Stimulated activated naive CD4-positive, alpha-beta T cell treated with Interleukin-2 at 50 U/mL for 16 hours (primary cell): Measurements from ENCODE around the gene SPACA1.

Source experiments
- DNase-seq: peaks from one replicate; lab custom pipeline; 2025; lab: John Stamatoyannopoulos, UW

SPACA1 gene

DNA sequence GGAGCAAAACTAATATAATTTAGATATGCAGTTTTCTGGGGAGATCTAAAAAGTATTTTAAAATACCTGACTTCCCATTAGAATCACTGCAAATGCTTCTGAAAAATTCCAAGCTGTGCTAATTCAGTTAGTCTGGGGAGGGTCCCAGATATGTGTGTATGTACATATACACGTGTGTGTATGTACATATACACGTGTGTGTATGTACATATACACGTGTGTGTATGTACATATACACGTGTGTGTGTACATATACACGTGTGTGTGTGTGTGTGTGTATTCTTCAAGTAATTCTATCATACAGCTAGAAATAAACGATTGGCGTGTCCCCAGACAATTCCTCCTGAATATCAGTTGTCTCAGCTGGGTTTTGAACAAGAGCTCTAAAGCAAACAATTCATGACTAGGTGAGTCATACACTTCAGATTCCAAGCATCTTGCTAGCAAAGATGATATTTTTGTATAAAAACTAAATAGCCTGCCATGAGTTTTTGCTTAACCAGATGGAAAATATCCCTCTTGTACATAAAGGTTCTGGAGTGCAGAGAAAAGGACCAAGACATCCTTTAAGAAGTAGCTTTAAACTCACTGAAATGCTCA, 58.2 kb downstream of the SPACA1 start:
- DNase-seq, result no peak

DNA sequence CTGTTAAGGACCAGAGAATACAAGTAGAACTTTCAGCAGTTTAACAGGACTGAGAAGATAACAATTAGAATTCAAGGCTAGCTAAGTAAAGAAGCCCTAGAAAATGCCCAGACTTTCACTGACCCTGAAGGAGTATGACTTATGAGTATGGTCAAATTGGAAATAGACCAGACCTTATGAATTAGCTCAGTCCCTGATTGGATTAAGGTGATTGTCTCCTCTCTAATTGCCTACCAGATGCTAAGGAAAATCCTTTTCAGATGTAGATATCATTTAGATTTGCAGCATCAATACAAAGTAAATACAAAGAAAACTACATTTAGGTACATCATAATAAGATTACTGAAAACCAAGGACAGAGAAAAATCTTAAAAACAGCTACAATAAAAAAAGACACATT, 59.6 kb downstream of the SPACA1 start:
- DNase-seq, result no peak

DNA sequence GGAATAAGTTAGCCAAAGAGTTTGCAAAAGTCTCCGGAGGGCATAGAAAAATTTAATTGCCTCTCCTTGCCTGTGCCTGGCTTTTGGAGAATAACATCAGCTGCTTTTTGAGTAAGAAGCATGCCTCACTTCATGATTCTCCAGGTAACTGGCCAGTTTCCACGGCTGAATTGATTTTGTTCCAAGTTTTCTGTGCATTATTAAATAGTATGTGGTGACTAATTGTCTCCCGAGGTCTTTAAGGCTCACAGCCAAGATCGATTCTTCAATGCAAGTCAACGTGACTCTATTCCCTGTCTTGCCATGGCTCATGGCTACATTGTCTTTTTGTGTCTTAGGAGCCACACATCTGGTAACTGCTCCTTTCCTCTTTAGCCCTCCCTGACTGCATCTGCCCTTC, 64.3 kb downstream of the SPACA1 start:
- no peak for DNase-seq

DNA sequence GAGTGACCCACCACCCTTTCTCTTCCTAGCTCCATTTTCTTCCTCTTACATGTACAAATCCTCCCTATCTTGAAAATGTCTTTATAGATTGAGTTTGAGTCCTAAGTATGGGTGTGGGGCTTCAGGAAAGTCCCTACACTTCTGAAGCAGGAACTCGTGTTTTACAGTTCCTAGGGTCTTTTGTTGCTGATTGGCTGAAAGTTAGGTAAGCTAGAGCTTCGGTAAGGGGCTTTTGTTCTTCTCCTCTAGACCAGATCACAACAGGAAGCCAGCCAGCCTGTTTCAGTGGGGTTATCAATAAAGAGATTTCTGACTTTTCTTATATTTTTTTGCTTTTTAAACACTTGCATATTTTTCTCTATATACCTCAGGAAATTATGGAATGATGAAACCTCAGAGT, 67.2 kb downstream of the SPACA1 start:
- DNase-seq, result no peak

DNA sequence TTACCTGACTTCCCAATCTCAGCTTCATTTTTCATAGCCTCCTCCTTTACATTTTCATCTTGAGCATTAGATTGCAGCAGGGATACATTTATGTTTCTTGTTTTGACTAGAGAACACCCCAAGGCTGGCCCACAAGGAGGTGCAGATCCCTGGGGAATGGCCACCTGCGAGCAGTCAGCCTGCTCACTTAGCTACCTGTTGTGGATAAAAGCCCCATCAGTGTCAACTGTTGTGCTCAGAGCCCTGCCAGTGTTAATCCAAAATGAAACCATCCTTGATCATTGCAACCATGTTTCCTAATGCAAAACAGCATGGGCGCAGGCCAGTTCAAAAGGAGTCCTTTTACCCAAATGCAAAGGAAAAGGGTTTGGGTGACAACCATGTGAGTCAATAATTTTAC, 67.7 kb downstream of the SPACA1 start:
- DNase-seq, result no peak

DNA sequence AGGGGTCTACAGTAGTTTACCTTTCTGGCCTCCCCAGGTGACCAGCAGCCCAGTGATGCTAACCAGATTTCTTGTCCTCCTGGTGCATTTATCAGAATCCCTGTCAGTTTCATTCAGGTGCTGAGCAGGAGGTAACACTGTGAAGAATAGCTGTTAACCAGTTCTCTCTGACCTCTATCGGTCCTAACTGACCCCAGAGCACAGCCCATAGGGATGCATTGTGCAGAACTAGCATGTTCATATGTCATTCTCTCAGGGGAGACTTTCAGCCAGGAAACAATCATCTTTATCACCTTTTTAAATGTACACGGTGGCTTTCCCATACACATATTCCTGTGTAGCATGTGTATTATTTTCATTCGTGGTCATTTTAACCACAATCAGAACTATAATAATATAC, 68.6 kb downstream of the SPACA1 start:
- DNase-seq, result no peak
